ENCODE data around the gene SSTR3. TPM values are rescaled to one million over a fixed set of nuclear protein-coding genes. Genes with fewer than 3 reads are reported as not detected.

The SSTR3 gene
- total RNA-seq, 1 donor from 2014 or later: not detected

- Mint-ChIP-seq H3K4me3 (ENCODE audit: unreplicated experiment) (no peak overlapping the region), H3K4me1 (ENCODE audit: low read depth) (peaks cover 17% of the 10 kb centered on the region), H3K9me3 (ENCODE audit: low read depth) (no peaks in the 10 kb centered on the region), H3K27ac (ENCODE audit: unreplicated experiment) (no peak overlapping the region), H3K36me3 (ENCODE audit: low read depth) (no peaks in the 10 kb centered on the region), H3K27me3 (ENCODE audit: low read depth) (no peaks in the 10 kb centered on the region)
- no peak for TF ChIP-seq CTCF (IDR thresholded peaks at IDR 0.05)
- peak; percentile 46 for DNase-seq (ENCODE audit: low spot score)
Measured at GRCh38 chr22:37195921-37196320, 16.4 kb downstream of the SSTR3 start.

- DNase-seq (ENCODE audit: low spot score): no peak
- Mint-ChIP-seq H3K4me1 (ENCODE audit: low read depth) (peaks cover 17% of the 10 kb centered on the region), H3K27ac (ENCODE audit: unreplicated experiment) (no peak overlapping the region), H3K4me3 (ENCODE audit: unreplicated experiment) (no peak overlapping the region), H3K36me3 (ENCODE audit: low read depth) (no peaks in the 10 kb centered on the region), H3K27me3 (ENCODE audit: low read depth) (no peaks in the 10 kb centered on the region), H3K9me3 (ENCODE audit: low read depth) (no peaks in the 10 kb centered on the region)
- no peak for TF ChIP-seq CTCF (IDR thresholded peaks at IDR 0.05)
Measured at GRCh38 chr22:37194750-37195149, 17.5 kb downstream of the SSTR3 start.

- peaks cover 19% of the 10 kb centered on the region for H3K4me1 Mint-ChIP-seq (ENCODE audit: low read depth)
- TF ChIP-seq CTCF (IDR thresholded peaks at IDR 0.05): no peak
- no peaks in the 10 kb centered on the region for H3K27me3 Mint-ChIP-seq (ENCODE audit: low read depth)
- no peaks in the 10 kb centered on the region for H3K9me3 Mint-ChIP-seq (ENCODE audit: low read depth)
- DNase-seq (ENCODE audit: low spot score): no peak
- no peak overlapping the region for H3K27ac Mint-ChIP-seq (ENCODE audit: unreplicated experiment)
- H3K4me3 Mint-ChIP-seq (ENCODE audit: unreplicated experiment): no peak overlapping the region
- no peaks in the 10 kb centered on the region for H3K36me3 Mint-ChIP-seq (ENCODE audit: low read depth)
Measured at GRCh38 chr22:37193629-37194191, 18.6 kb downstream of the SSTR3 start.

- Mint-ChIP-seq H3K27me3 (ENCODE audit: low read depth) (no peaks in the 10 kb centered on the region), H3K36me3 (ENCODE audit: low read depth) (no peaks in the 10 kb centered on the region), H3K4me3 (ENCODE audit: unreplicated experiment) (no peak overlapping the region), H3K4me1 (ENCODE audit: low read depth) (peaks cover 21% of the 10 kb centered on the region), H3K27ac (ENCODE audit: unreplicated experiment) (no peak overlapping the region), H3K9me3 (ENCODE audit: low read depth) (no peaks in the 10 kb centered on the region)
- no peak for TF ChIP-seq CTCF (IDR thresholded peaks at IDR 0.05)
- no peak for DNase-seq (ENCODE audit: low spot score)
Measured at GRCh38 chr22:37192741-37193140, 19.5 kb downstream of the SSTR3 start.

GRCh38 chr22:37192204-37192603 lies 20.1 kb downstream of the SSTR3 start:
- Mint-ChIP-seq H3K4me3 (ENCODE audit: unreplicated experiment) (no peak overlapping the region), H3K9me3 (ENCODE audit: low read depth) (no peaks in the 10 kb centered on the region), H3K36me3 (ENCODE audit: low read depth) (no peaks in the 10 kb centered on the region), H3K27me3 (ENCODE audit: low read depth) (no peaks in the 10 kb centered on the region), H3K27ac (ENCODE audit: unreplicated experiment) (no peak overlapping the region), H3K4me1 (ENCODE audit: low read depth) (peaks cover 21% of the 10 kb centered on the region)
- TF ChIP-seq CTCF (IDR thresholded peaks at IDR 0.05): no peak
- DNase-seq (ENCODE audit: low spot score): no peak
